ENCODE results near the gene NFKB2. TPM values are rescaled to one million over a fixed set of nuclear protein-coding genes. Genes with fewer than 3 reads are reported as not detected.

Gene NFKB2
- polyA plus RNA-seq, 1 donor from 2014 or later, result 42.8 TPM

Other genes starting within 250 kb of the NFKB2 start
- gene NOLC1, start 243.3 kb upstream of the NFKB2 start, polyA plus RNA-seq, result 56.9 TPM
- gene ELOVL3, start 169.4 kb upstream of the NFKB2 start, polyA plus RNA-seq, result not detected
- not detected for gene PITX3, start 154.2 kb upstream of the NFKB2 start, polyA plus RNA-seq
- 12.6 TPM for gene GBF1, start 150.2 kb upstream of the NFKB2 start, polyA plus RNA-seq
- 2.8 TPM for gene PSD, start 23.1 kb downstream of the NFKB2 start, polyA plus RNA-seq
- 40.5 TPM for gene FBXL15, start 25.1 kb downstream of the NFKB2 start, polyA plus RNA-seq
- 51.8 TPM for gene CUEDC2, start 36.9 kb downstream of the NFKB2 start, polyA plus RNA-seq
- gene C10orf95, start 55.8 kb downstream of the NFKB2 start, polyA plus RNA-seq, result 0.70 TPM
- 53.4 TPM for gene ACTR1A, start 107.0 kb downstream of the NFKB2 start, polyA plus RNA-seq
- gene SUFU, start 108.3 kb downstream of the NFKB2 start, polyA plus RNA-seq, result 5.0 TPM
- 71.5 TPM for gene TRIM8, start 248.8 kb downstream of the NFKB2 start, polyA plus RNA-seq